Measurements from ENCODE around the gene FAM114A1. TPM values are rescaled to one million over a fixed set of nuclear protein-coding genes. Genes with fewer than 3 reads are reported as not detected.
A peak's percentile ranks its signal among the peaks of the same experiment; 100 is the strongest.

FAM114A1 gene
- total RNA-seq (2013) = 10.2 TPM
- polyA plus RNA-seq (10 to 100 TPM in 1 of 3 donors, 1 to 10 TPM in 2; 3.2 to 12.0 (median 4.1) TPM), polyA minus RNA-seq (4.8 and 6.4 TPM in 2 replicates), total RNA-seq (0.67 to 7.3 (median 4.7) reads per million in 11 experiments)

GRCh38 chr4:38867478-38868058 is at the start of gene FAM114A1:
TSS of gene FAM114A1 (plus strand) at chr4:38867806. CDS start at chr4:38878079, 10,273 bp downstream.
- Mint-ChIP-seq H3K36me3 (peaks cover 6 to 9% of the 10 kb centered on the region in 2 donors), H3K9me3 (no peaks in the 10 kb centered on the region), H3K4me1 (peaks cover 39% of the 10 kb centered on the region), H3K27me3 (ENCODE audit: low read depth in 3 of 3) (no peaks in the 10 kb centered on the region), H3K4me3 (peak within 1 kb of the TSS; percentile 74 to 88), H3K27ac (peak within 1 kb of the TSS; percentile 75 to 89 (median 87))
- Histone ChIP-seq H2AFZ (ENCODE audit: insufficient read depth, low read depth, low read length, poor library complexity, severe bottlenecking) (peak within 1 kb of the TSS; percentile 89), H3K4me2 (replicated peaks; ENCODE audit: extremely low read depth, low read length, poor library complexity, severe bottlenecking) (peak within 1 kb of the TSS; percentile 92), H3K36me3 (replicated peaks in 1 of 2; ENCODE audit: control insufficient read depth in 1 of 2, insufficient read depth in 2 of 2, low read length in 2 of 2) (peaks cover 0 to 16% of the 10 kb centered on the region in 2 donors), H3K4me1 (ENCODE audit: control insufficient read depth in 1 of 2, insufficient read depth in 2 of 2, low read length in 2 of 2) (peaks cover 33 to 42% of the 10 kb centered on the region in 2 donors), H3K79me2 (ENCODE audit: insufficient read depth, low read length) (peaks cover 15% of the 10 kb centered on the region), H3K27me3 (ENCODE audit: control insufficient read depth in 2 of 2, insufficient read depth in 2 of 2, low read length in 2 of 2) (no peaks in the 10 kb centered on the region), H3K27ac (ENCODE audit: low read depth in 1 of 2, low read length in 2 of 2) (peak within 1 kb of the TSS; percentile 49 to 77), H4K20me1 (ENCODE audit: insufficient read depth, low read length) (no peaks in the 10 kb centered on the region), H3K4me3 (replicated peaks in 1 of 3; ENCODE audit: low read depth in 2 of 3, low read length in 3 of 3) (peak within 1 kb of the TSS; percentile 81 to 86 (median 82)), H3K9ac (ENCODE audit: insufficient read depth, low read length, poor library complexity, severe bottlenecking) (peak within 1 kb of the TSS; percentile 78), H3K9me3 (replicated peaks in 1 of 2; ENCODE audit: control insufficient read depth in 1 of 2, insufficient read depth in 1 of 2, low read length in 2 of 2) (no peaks in the 10 kb centered on the region)
- DNase-seq = peak; percentile 42 to 54 (median 51)
- WGBS (ENCODE audit: insufficient coverage) = 0% methylated on average over 50 of the region's 66 CpGs
- no peak for TF ChIP-seq CTCF (IDR thresholded peaks at IDR 0.05)
- intact Hi-C loops (cut with micrococcal nuclease) = loop anchor here in 1 of 2 donors (10.0 kb wide), 1 partner anchor 793 kb away; no protein-coding TSS in a partner anchor

- peak in 1 of 3 donors; percentile 8 for DNase-seq
- Histone ChIP-seq H4K20me1 (ENCODE audit: insufficient read depth, low read length) (no peaks in the 10 kb centered on the region), H3K9ac (ENCODE audit: insufficient read depth, low read length, poor library complexity, severe bottlenecking) (no peak overlapping the region), H3K27ac (ENCODE audit: low read depth in 1 of 2, low read length in 2 of 2) (peak overlapping the region in 1 of 2 donors; percentile 35), H3K36me3 (replicated peaks in 1 of 2; ENCODE audit: control insufficient read depth in 1 of 2, insufficient read depth in 2 of 2, low read length in 2 of 2) (peaks cover 3 to 11% of the 10 kb centered on the region in 2 donors), H3K79me2 (ENCODE audit: insufficient read depth, low read length) (no peaks in the 10 kb centered on the region), H3K4me3 (replicated peaks in 1 of 3; ENCODE audit: low read depth in 2 of 3, low read length in 3 of 3) (no peak overlapping the region), H3K4me1 (ENCODE audit: control insufficient read depth in 1 of 2, insufficient read depth in 2 of 2, low read length in 2 of 2) (peaks cover 41 to 54% of the 10 kb centered on the region in 2 donors), H3K27me3 (ENCODE audit: control insufficient read depth in 2 of 2, insufficient read depth in 2 of 2, low read length in 2 of 2) (no peaks in the 10 kb centered on the region), H3K9me3 (replicated peaks in 1 of 2; ENCODE audit: control insufficient read depth in 1 of 2, insufficient read depth in 1 of 2, low read length in 2 of 2) (peaks cover 10% of the 10 kb centered on the region in 2 donors), H3K4me2 (replicated peaks; ENCODE audit: extremely low read depth, low read length, poor library complexity, severe bottlenecking) (no peak overlapping the region), H2AFZ (ENCODE audit: insufficient read depth, low read depth, low read length, poor library complexity, severe bottlenecking) (no peak overlapping the region)
- H3K4me3 Mint-ChIP-seq = no peak overlapping the region
- H3K4me1 Mint-ChIP-seq = peaks cover 59% of the 10 kb centered on the region
- WGBS (ENCODE audit: insufficient coverage) = no CpG with 5 or more reads among the region's 5 CpGs
- H3K27ac Mint-ChIP-seq = peak overlapping the region in 6 of 7 donors; percentile 14 to 73 (median 44)
- H3K36me3 Mint-ChIP-seq = peaks cover 14 to 20% of the 10 kb centered on the region in 2 donors
- H3K27me3 Mint-ChIP-seq (ENCODE audit: low read depth in 3 of 3) = peaks cover 0 to 2% (median 0%) of the 10 kb centered on the region in 3 donors
- peaks cover 8 to 13% (median 9%) of the 10 kb centered on the region in 7 donors for H3K9me3 Mint-ChIP-seq
- TF ChIP-seq CTCF (IDR thresholded peaks at IDR 0.05) = no peak
- intact Hi-C loops (cut with micrococcal nuclease) = no loop called here
Measured at GRCh38 chr4:38818441-38818976, 49.1 kb upstream of the FAM114A1 start.
